ENCODE data around the gene FSD1.

FSD1 gene

DNA sequence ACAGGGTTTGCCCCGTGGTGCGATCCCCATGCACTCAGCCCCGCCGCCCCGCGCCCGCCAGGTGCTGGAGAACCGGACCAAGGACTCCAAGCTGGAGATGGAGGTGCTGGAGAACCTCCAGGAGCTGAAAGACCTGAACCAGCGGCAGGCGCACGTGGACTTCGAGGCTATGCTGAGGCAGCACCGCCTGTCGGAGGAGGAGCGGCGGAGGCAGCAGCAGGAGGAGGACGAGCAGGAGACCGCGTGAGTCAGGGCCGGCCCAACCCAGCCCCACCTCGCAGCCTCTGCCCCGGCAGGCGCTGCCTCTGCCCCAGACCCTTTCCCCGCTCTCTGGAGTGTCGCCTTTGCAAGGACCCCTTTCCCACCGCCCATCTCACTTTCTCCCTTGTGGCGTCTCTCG is 46.2 kb upstream of the FSD1 start:
- no peaks in the 10 kb centered on the region for H3K79me2 ChIP-seq (ENCODE audit: insufficient read depth, low read length)
- H3K36me3 ChIP-seq (ENCODE audit: insufficient read depth, low read length), result peaks cover 49% of the 10 kb centered on the region

DNA sequence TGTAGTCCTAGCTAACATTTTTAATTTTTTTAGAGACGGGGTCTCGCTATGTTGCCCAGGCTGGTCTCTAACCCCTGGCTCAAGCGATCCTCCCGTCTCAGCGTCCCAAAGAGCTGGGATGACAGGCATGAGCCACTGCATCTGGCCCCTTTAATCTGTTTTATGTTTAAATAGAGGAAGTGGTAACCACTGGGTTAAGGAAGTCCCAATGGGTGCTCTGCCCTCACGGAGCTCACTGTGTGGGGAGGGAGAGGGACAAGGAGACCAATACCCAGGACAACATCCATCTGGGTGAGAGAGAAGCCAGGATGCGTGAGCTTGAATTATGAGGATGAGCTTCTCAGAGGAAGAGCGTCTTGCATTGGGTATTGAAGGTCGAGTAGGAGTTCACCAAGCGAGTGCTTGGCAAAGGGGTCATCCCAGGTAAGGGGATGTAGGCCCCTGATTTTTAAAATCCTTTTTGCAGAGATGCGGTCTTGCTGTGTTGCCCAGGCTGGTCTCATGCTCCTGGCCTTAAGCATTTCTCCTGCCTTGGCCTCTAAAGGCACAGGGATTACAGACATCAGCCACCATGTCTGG is 43.7 kb upstream of the FSD1 start:
- no peaks in the 10 kb centered on the region for H4K20me1 ChIP-seq (ENCODE audit: insufficient read depth, low read length, poor library complexity, severe bottlenecking)
- H3F3A ChIP-seq (ENCODE audit: low read depth), result no peaks in the 10 kb centered on the region
- H3K4me3 ChIP-seq (ENCODE audit: low read length, poor library complexity, severe bottlenecking), result no peak overlapping the region
- no peak for TF ChIP-seq EZH2phosphoT487 (IDR thresholded peaks at IDR 0.05; ENCODE audit: borderline replicate concordance)
- TF ChIP-seq, protein P1, sequence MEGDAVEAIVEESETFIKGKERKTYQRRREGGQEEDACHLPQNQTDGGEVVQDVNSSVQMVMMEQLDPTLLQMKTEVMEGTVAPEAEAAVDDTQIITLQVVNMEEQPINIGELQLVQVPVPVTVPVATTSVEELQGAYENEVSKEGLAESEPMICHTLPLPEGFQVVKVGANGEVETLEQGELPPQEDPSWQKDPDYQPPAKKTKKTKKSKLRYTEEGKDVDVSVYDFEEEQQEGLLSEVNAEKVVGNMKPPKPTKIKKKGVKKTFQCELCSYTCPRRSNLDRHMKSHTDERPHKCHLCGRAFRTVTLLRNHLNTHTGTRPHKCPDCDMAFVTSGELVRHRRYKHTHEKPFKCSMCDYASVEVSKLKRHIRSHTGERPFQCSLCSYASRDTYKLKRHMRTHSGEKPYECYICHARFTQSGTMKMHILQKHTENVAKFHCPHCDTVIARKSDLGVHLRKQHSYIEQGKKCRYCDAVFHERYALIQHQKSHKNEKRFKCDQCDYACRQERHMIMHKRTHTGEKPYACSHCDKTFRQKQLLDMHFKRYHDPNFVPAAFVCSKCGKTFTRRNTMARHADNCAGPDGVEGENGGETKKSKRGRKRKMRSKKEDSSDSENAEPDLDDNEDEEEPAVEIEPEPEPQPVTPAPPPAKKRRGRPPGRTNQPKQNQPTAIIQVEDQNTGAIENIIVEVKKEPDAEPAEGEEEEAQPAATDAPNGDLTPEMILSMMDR (conservative IDR thresholded peaks at IDR 0.05; ENCODE audit: low read length), result no peak
- no peak overlapping the region for H2AFZ ChIP-seq (ENCODE audit: low read length)
- H3K9me3 ChIP-seq (ENCODE audit: insufficient read depth, low read depth, low read length), result peaks cover 4% of the 10 kb centered on the region; the same call in 1 of the 2 replicates
- H3K4me1 ChIP-seq (ENCODE audit: insufficient read depth, low read length, poor library complexity, severe bottlenecking), result no peaks in the 10 kb centered on the region
- no peaks in the 10 kb centered on the region for H3K9me2 ChIP-seq (replicated peaks; ENCODE audit: low read depth, low read length)
- H3K79me2 ChIP-seq (ENCODE audit: insufficient read depth, low read length), result no peaks in the 10 kb centered on the region
- H3K9ac ChIP-seq (ENCODE audit: low read depth, low read length, poor library complexity, severe bottlenecking), result no peak overlapping the region
- no peak overlapping the region for H3K4me2 ChIP-seq (ENCODE audit: low read depth, low read length, poor library complexity, severe bottlenecking)
- H3K36me3 ChIP-seq (ENCODE audit: insufficient read depth, low read length), result peaks cover 33% of the 10 kb centered on the region
- no peaks in the 10 kb centered on the region for H3K27me3 ChIP-seq (ENCODE audit: insufficient read depth, low read length, poor library complexity, severe bottlenecking)

More for the DNA sequence above, 46.2 kb upstream of the FSD1 start:
- H3K9me2 ChIP-seq (replicated peaks; ENCODE audit: low read depth, low read length), result no peaks in the 10 kb centered on the region
- H3K4me2 ChIP-seq (ENCODE audit: low read depth, low read length, poor library complexity, severe bottlenecking), result no peak overlapping the region
- H3F3A ChIP-seq (ENCODE audit: low read depth), result no peaks in the 10 kb centered on the region
- H3K27me3 ChIP-seq (ENCODE audit: insufficient read depth, low read length, poor library complexity, severe bottlenecking), result no peaks in the 10 kb centered on the region
- no peak for TF ChIP-seq EZH2phosphoT487 (IDR thresholded peaks at IDR 0.05; ENCODE audit: borderline replicate concordance)
- TF ChIP-seq, protein P1 (conservative IDR thresholded peaks at IDR 0.05; ENCODE audit: low read length), result no peak
- no peaks in the 10 kb centered on the region for H3K4me1 ChIP-seq (ENCODE audit: insufficient read depth, low read length, poor library complexity, severe bottlenecking)
- no peak overlapping the region for H3K9ac ChIP-seq (ENCODE audit: low read depth, low read length, poor library complexity, severe bottlenecking)
- peaks cover 4% of the 10 kb centered on the region; the same call in 1 of the 2 replicates for H3K9me3 ChIP-seq (ENCODE audit: insufficient read depth, low read depth, low read length)
- no peaks in the 10 kb centered on the region for H4K20me1 ChIP-seq (ENCODE audit: insufficient read depth, low read length, poor library complexity, severe bottlenecking)
- no peak overlapping the region for H3K4me3 ChIP-seq (ENCODE audit: low read length, poor library complexity, severe bottlenecking)
- no peak overlapping the region for H2AFZ ChIP-seq (ENCODE audit: low read length)

DNA sequence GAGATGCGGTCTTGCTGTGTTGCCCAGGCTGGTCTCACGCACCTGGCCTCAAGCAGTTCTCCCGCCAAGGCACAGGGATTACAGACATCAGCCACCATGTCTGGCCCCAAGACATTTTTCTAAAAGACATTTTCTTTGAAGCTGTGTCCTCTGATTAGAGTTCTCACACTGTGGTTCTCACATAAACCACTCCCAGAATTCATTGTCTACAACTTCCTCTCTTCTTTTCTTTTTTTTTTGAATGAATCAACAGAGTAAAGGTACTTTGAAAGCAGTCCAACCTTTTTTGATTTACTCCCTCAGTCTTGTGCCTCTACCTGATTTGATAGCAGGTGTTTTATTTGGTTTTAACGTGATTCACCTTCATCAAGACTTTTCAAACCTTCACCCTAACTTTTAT is 39.6 kb upstream of the FSD1 start:
- Histone ChIP-seq H3K79me2 (ENCODE audit: insufficient read depth, low read length) (no peaks in the 10 kb centered on the region), H3K9me3 (ENCODE audit: insufficient read depth, low read depth, low read length) (no peaks in the 10 kb centered on the region), H3K4me2 (ENCODE audit: low read depth, low read length, poor library complexity, severe bottlenecking) (no peak overlapping the region), H3K27me3 (ENCODE audit: insufficient read depth, low read length, poor library complexity, severe bottlenecking) (no peaks in the 10 kb centered on the region), H3K9me2 (replicated peaks; ENCODE audit: low read depth, low read length) (no peaks in the 10 kb centered on the region), H3K4me1 (ENCODE audit: insufficient read depth, low read length, poor library complexity, severe bottlenecking) (no peaks in the 10 kb centered on the region), H3F3A (ENCODE audit: low read depth) (no peaks in the 10 kb centered on the region), H3K9ac (ENCODE audit: low read depth, low read length, poor library complexity, severe bottlenecking) (no peak overlapping the region), H4K20me1 (ENCODE audit: insufficient read depth, low read length, poor library complexity, severe bottlenecking) (peaks cover 3% of the 10 kb centered on the region), H3K36me3 (ENCODE audit: insufficient read depth, low read length) (peaks cover 26% of the 10 kb centered on the region; the same call in 1 of the 2 replicates), H2AFZ (ENCODE audit: low read length) (no peak overlapping the region), H3K4me3 (ENCODE audit: low read length, poor library complexity, severe bottlenecking) (no peak overlapping the region)
- no peak for TF ChIP-seq EZH2phosphoT487 (IDR thresholded peaks at IDR 0.05; ENCODE audit: borderline replicate concordance)
- TF ChIP-seq, protein P1 (conservative IDR thresholded peaks at IDR 0.05; ENCODE audit: low read length), result no peak
